Left renal cortex interstitium (tissue), 4 donors: ENCODE results near the gene XG. TPM values are rescaled to one million over a fixed set of nuclear protein-coding genes. Genes with fewer than 3 reads are reported as not detected.

Experiments used
- DNase-seq, 4 donors: peaks; one replicate each; pipeline ENCODE4 v3.0.0-alpha.2; 2013; ENCODE audit warnings: low read depth in 4 of 4, low spot score in 2 of 4, missing footprints in 1 of 4
- polyA plus RNA-seq, 4 donors: library from polyadenylated mRNA; unstranded; fragments of 120-200 nt; gene quantifications; one replicate each; pipeline ENCODE4 v1.2.1, GENCODE V29; 2013; ENCODE audit not compliant: insufficient read length in 4 of 4

Gene XG
- polyA plus RNA-seq, 4 donors: 0.19 to 0.69 (median 0.37) TPM

DNA sequence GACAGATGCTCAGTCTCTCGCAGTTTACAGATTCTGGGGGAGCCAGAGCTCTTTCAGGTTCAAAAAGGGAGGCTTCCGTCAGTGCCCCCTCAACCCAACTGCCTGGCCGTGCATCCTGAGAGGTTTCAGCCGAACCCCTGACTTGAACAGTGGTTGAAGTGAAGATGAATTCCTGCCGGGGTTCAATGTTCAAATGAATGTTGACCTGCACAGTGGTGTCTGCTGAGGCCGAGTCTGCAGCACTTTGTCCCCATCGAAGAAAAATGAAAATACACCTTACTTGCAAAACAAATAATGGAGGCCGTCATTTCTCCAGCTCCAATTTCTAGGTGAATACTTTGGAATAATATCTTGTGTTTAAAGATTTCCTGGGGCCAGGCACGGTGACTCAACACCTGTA lies 110.6 kb downstream of the XG start:
- no peak for DNase-seq

DNA sequence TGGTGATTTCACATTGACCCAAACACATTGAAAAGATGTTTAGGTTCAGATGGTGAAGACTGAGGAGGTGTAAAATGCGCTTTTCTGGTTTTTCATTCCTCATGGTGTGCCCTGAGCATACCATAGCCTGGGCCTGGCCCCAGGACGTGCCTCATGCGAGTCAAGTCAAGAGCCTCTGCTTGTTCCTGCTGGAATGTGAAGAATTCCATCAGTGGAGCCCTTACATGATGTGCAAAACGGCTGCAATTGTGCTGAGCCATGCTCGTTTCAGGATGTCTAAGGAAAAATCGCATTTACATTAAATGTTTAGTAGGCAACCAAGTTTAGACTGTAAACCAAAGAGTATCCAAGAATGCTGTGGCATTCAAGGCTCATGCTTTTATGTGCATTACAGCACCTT lies 111.8 kb downstream of the XG start:
- no peak for DNase-seq

Other genes with a start within 250 kb of the XG start
- 100 to 1,000 TPM; 201 to 291 (median 209) TPM for gene CD99, start 60.7 kb upstream of the XG start, polyA plus RNA-seq
- gene GYG2, start 76.9 kb downstream of the XG start, polyA plus RNA-seq: 10 to 100 TPM; 12.7 to 17.4 (median 16.8) TPM
- gene ARSD, start 177.3 kb downstream of the XG start, polyA plus RNA-seq: 10 to 100 TPM; 49.1 to 55.5 (median 52.1) TPM